HCT116 (cell line): Measurements from ENCODE around the gene CALR. TPM values are rescaled to one million over a fixed set of nuclear protein-coding genes. Genes with fewer than 3 reads are reported as not detected.

ENCODE experiments used
- ATAC-seq: fragments of 200-7000 bp; cut with Tn5 transposase; 2 replicates; pipeline ENCODE4 v1.9.1; 2020; ENCODE audit warnings: mild to moderate bottlenecking, moderate library complexity
- BruUV-seq: library from RNA; stranded (reverse); fragments of 400-500 nt; replicated peaks from 2 replicates; lab custom pipeline; 2021; lab: Mats Ljungman, UMichigan
- CTCF ChIA-PET: fragments of 300-600 bp; sonication (Branson Sonifier 250); formaldehyde crosslinking; loops from one replicate; lab custom pipeline; 2021; ENCODE audit warnings: antibody characterized with exemption; lab: Charles Lee
- POLR2A ChIA-PET: fragments of 300-600, 350-600 bp; sonication (Branson Sonifier 250); formaldehyde crosslinking; loops from one replicate; lab custom pipeline; 2021; ENCODE audit warnings: antibody characterized with exemption; lab: Charles Lee
- RAD21 ChIA-PET, 2 experiments: fragments of 300-600 bp; sonication (Branson Sonifier 250); formaldehyde crosslinking; loops; one replicate each; lab custom pipeline; 2023; ENCODE audit warnings: low total read pairs in 2 of 2; ENCODE audit not compliant: uncharacterized antibody in 2 of 2, unreplicated experiment in 2 of 2, low non-redundant PET in 1 of 2; lab: Charles Lee
- DNase-seq: peaks from one replicate; pipeline ENCODE4 v3.0.0-alpha.2; 2010; ENCODE audit warnings: low read depth, low spot score
- H2AFZ ChIP-seq: fragments of 200-600 bp; shearing (Covaris generic), sonication (generic); 2 replicates; pipeline ENCODE4 v1.6.1; 2017; ENCODE audit warnings: low read depth, mixed run types, mixed read lengths, antibody characterized with exemption, low read length; ENCODE audit not compliant: poor library complexity, severe bottlenecking
- H3K27ac ChIP-seq: 2 replicates; pipeline ENCODE4 v1.5.1; 2012; ENCODE audit warnings: low read depth, low read length
- H3K27me3 ChIP-seq: fragments of 200-600 bp; sonication (generic); 2 replicates; pipeline ENCODE4 v1.6.1; 2016; ENCODE audit warnings: mixed run types, low read length, mixed read lengths; ENCODE audit not compliant: insufficient read depth
- H3K36me3 ChIP-seq, 2 experiments: fragments of 200-500 bp in 1 of 2; fragments of 200-600 bp in 1 of 2; sonication (Bioruptor generic) in 1 of 2; sonication (generic) in 1 of 2; 2 replicates each; pipeline versions ENCODE4 v1.5.1 to v1.6.1; 2014 to 2016; ENCODE audit warnings: low read length in 2 of 2, inconsistent platforms in 1 of 2, mixed read lengths in 1 of 2, mixed run types in 1 of 2; ENCODE audit not compliant: insufficient read depth in 2 of 2, control insufficient read depth in 1 of 2
- H3K4me1 ChIP-seq, 2 experiments: fragments of 200-600 bp in 1 of 2; sonication (generic) in 1 of 2; 2 replicates each; pipeline versions ENCODE4 v1.5.1 to v1.6.1; 2012 to 2017; ENCODE audit warnings: low read length in 2 of 2, inconsistent platforms in 1 of 2, mild to moderate bottlenecking in 1 of 2, mixed read lengths in 1 of 2, mixed run types in 1 of 2, moderate library complexity in 1 of 2; ENCODE audit not compliant: insufficient read depth in 2 of 2, control insufficient read depth in 1 of 2
- H3K4me2 ChIP-seq: fragments of 200-600 bp; sonication (generic); 2 replicates; pipeline ENCODE4 v1.6.1; 2017; ENCODE audit warnings: mixed run types, low read length, mixed read lengths
- H3K4me3 ChIP-seq, 2 experiments: fragments of 200-600 bp in 1 of 2; sonication (generic) in 1 of 2; replicated peaks in 1 of 2; 2 replicates each; pipeline ENCODE4 v1.5.1; 2011 to 2016; ENCODE audit warnings: low read length in 2 of 2, control low read depth in 1 of 2, low read depth in 1 of 2, mild to moderate bottlenecking in 1 of 2, mixed read lengths in 1 of 2, mixed run types in 1 of 2
- H3K79me2 ChIP-seq: fragments of 200-600 bp; sonication (generic); 2 replicates; pipeline ENCODE4 v1.6.1; 2017; ENCODE audit warnings: mild to moderate bottlenecking, mixed run types, low read length, moderate library complexity, mixed read lengths; ENCODE audit not compliant: insufficient read depth
- H3K9ac ChIP-seq: fragments of 200-600 bp; sonication (generic); 2 replicates; pipeline ENCODE4 v1.6.1; 2016; ENCODE audit warnings: low read length, mixed read lengths
- H3K9me2 ChIP-seq: fragments of 200-600 bp; sonication (generic), shearing (Covaris generic); 2 replicates; pipeline ENCODE4 v1.6.1; 2017; ENCODE audit warnings: mixed run types, mild to moderate bottlenecking, moderate library complexity; ENCODE audit not compliant: insufficient read depth
- H3K9me3 ChIP-seq, 2 experiments: fragments of 200-500 bp in 1 of 2; fragments of 200-600 bp in 1 of 2; sonication (Bioruptor generic) in 1 of 2; sonication (generic) in 1 of 2; 2 replicates each; pipeline ENCODE4 v1.6.1; 2014 to 2017; ENCODE audit warnings: low read length in 2 of 2, mixed read lengths in 2 of 2, inconsistent platforms in 1 of 2, low read depth in 1 of 2, mild to moderate bottlenecking in 1 of 2, mixed run types in 1 of 2, moderate library complexity in 1 of 2; ENCODE audit not compliant: control insufficient read depth in 1 of 2, insufficient read depth in 1 of 2
- H4K20me1 ChIP-seq: fragments of 200-600 bp; sonication (generic), shearing (Covaris generic); 2 replicates; pipeline ENCODE4 v1.6.1; 2017; ENCODE audit warnings: mixed run types, mild to moderate bottlenecking, moderate library complexity; ENCODE audit not compliant: insufficient read depth
- CBX3 ChIP-seq: IDR thresholded peaks from 2 replicates; pipeline ENCODE4 v1.6.1; 2012; ENCODE audit warnings: low read depth
- CEBPB ChIP-seq: IDR thresholded peaks from 2 replicates; pipeline ENCODE4 v1.6.1; 2012; ENCODE audit warnings: low read depth
- EGR1 ChIP-seq: IDR thresholded peaks from 2 replicates; pipeline ENCODE4 v1.6.1; 2012; ENCODE audit warnings: low read depth
- EZH2 ChIP-seq: fragments of 200-600 bp; sonication (generic); IDR thresholded peaks from 2 replicates; pipeline ENCODE4 v1.6.1; 2017; ENCODE audit warnings: antibody characterized with exemption, mixed run types
- EZH2phosphoT487 ChIP-seq: fragments of 200-600 bp; IDR thresholded peaks from 2 replicates; pipeline ENCODE4 v1.6.1; 2018; ENCODE audit warnings: antibody characterized with exemption, borderline replicate concordance
- FOSL1 ChIP-seq: IDR thresholded peaks from 2 replicates; pipeline ENCODE4 v1.6.1; 2012; ENCODE audit warnings: low read depth
- POLR2A ChIP-seq: IDR thresholded peaks from 2 replicates; pipeline ENCODE4 v1.7.0; 2011; ENCODE audit warnings: borderline replicate concordance; ENCODE audit not compliant: insufficient read depth, insufficient read length; ENCODE audit errors: extremely low read depth
- POLR2AphosphoS5 ChIP-seq: IDR thresholded peaks from 2 replicates; pipeline ENCODE4 v1.6.1; 2011; ENCODE audit warnings: mild to moderate bottlenecking, low read depth, low read length, moderate library complexity
- RAD21 ChIP-seq: IDR thresholded peaks from 2 replicates; pipeline ENCODE4 v1.6.1; 2012; ENCODE audit warnings: low read depth, mild to moderate bottlenecking
- SIN3A ChIP-seq: IDR thresholded peaks from 2 replicates; pipeline ENCODE4 v1.6.1; 2012; ENCODE audit warnings: low read depth
- SP1 ChIP-seq: IDR thresholded peaks from 2 replicates; pipeline ENCODE4 v1.6.1; 2012; ENCODE audit warnings: low read depth
- SRF ChIP-seq: IDR thresholded peaks from 2 replicates; pipeline ENCODE4 v1.6.1; 2012; ENCODE audit warnings: low read depth
- YY1 ChIP-seq: IDR thresholded peaks from 2 replicates; pipeline ENCODE4 v1.6.1; 2011; ENCODE audit warnings: low read length, low read depth, moderate library complexity, mild to moderate bottlenecking; ENCODE audit not compliant: insufficient replicate concordance; ENCODE audit errors: extremely low read depth
- ZNF274 ChIP-seq: fragments of 200-500 bp; sonication (Bioruptor generic); IDR thresholded peaks from 2 replicates; pipeline ENCODE4 v1.6.1; 2014; ENCODE audit warnings: mild to moderate bottlenecking, low read depth, low read length, inconsistent platforms
- intact Hi-C: fragments of 100-400 bp; cut with micrococcal nuclease; formaldehyde crosslinking; loops from 2 replicates; pipeline ENCODE4 v1.10.0; 2022
- total RNA-seq: library from RNA; stranded (reverse); gene quantifications from one replicate; pipeline ENCODE4 v1.2.1, GENCODE V29; 2021; ENCODE audit not compliant: unreplicated experiment
- TF ChIP-seq, protein P1 (sequence below): IDR thresholded peaks from 2 replicates; pipeline ENCODE4 v1.6.1; 2012
- TF ChIP-seq, protein P2 (sequence below): IDR thresholded peaks from 2 replicates; pipeline ENCODE4 v1.6.1; 2012
- TF ChIP-seq, protein P3 (sequence below), 3 experiments: fragments of 200-600 bp in 1 of 3; sonication (generic) in 1 of 3; IDR thresholded peaks in 2 of 3; conservative IDR thresholded peaks in 1 of 3; 2 replicates each; pipeline ENCODE4 v1.5.1; 2012 to 2017; ENCODE audit warnings: low read depth in 2 of 3, low read length in 2 of 3, antibody characterized with exemption in 1 of 3, borderline replicate concordance in 1 of 3, control low read depth in 1 of 3, mild to moderate bottlenecking in 1 of 3, mixed read lengths in 1 of 3, mixed run types in 1 of 3, moderate library complexity in 1 of 3; ENCODE audit not compliant: insufficient read depth in 1 of 3
- TF ChIP-seq, protein P4 (sequence below): IDR thresholded peaks from 2 replicates; pipeline ENCODE4 v1.6.1; 2011; ENCODE audit warnings: mild to moderate bottlenecking, low read length, moderate library complexity; ENCODE audit not compliant: insufficient replicate concordance; ENCODE audit errors: extremely low read depth

Gene CALR
- total RNA-seq, 1 experiment from 2014 or later = 739 TPM

DNA sequence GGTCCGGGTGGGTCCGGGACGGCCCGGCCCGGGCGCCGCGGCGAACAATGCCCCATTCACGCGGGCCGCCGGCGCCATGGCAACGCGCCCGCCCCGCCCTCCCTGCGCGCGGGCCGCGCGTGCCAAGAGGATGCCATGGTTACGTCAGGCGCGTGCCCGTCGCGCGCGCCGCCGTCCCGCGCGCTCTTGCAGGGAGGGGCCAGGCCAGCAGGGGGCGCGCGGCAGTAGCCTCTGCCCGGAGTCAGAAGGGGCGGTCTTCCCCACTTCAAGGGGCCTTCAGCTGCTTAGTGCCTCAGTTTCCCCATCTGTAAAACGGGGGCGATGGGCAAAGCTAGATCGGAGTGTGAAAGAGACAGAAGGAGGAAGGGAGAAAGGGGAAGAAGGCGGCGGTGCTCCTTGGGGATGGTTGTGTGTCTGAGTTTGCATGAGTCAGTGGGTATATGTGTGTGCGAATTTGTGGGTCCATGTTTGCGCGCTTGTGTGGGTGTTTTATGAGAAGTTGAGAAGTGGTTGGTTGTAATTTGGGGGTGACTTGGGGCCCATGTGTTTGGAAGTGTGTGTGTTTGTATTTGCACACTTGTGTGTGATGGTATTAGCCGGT lies 45.2 kb downstream of the CALR start:
- no peak overlapping the region for H3K4me3 ChIP-seq
- H3K27me3 ChIP-seq = no peaks in the 10 kb centered on the region
- no peaks in the 10 kb centered on the region for H3K79me2 ChIP-seq
- no TSS peak for BruUV-seq
- no peaks in the 10 kb centered on the region for H4K20me1 ChIP-seq
- peaks cover 21 to 28% of the 10 kb centered on the region in 2 experiments; a peak in 3 of 4 replicates for H3K4me1 ChIP-seq
- TF ChIP-seq ZNF274 (no peak), RAD21 (peak; percentile 94), SP1 (no peak), EZH2 (no peak), CEBPB (no peak), FOSL1 (no peak), POLR2A (no peak), POLR2AphosphoS5 (no peak), CBX3 (0 out of 2 replicates have a peak, but pooled peaks have one; percentile 19), EZH2phosphoT487 (no peak), SIN3A (no peak), SRF (no peak), EGR1 (no peak), YY1 (no peak)
- TF ChIP-seq, protein P1, sequence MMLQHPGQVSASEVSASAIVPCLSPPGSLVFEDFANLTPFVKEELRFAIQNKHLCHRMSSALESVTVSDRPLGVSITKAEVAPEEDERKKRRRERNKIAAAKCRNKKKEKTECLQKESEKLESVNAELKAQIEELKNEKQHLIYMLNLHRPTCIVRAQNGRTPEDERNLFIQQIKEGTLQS = no peak
- TF ChIP-seq, protein P2, sequence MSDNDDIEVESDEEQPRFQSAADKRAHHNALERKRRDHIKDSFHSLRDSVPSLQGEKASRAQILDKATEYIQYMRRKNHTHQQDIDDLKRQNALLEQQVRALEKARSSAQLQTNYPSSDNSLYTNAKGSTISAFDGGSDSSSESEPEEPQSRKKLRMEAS = no peak; the same call in 1 of the 2 replicates
- TF ChIP-seq, protein P3, sequence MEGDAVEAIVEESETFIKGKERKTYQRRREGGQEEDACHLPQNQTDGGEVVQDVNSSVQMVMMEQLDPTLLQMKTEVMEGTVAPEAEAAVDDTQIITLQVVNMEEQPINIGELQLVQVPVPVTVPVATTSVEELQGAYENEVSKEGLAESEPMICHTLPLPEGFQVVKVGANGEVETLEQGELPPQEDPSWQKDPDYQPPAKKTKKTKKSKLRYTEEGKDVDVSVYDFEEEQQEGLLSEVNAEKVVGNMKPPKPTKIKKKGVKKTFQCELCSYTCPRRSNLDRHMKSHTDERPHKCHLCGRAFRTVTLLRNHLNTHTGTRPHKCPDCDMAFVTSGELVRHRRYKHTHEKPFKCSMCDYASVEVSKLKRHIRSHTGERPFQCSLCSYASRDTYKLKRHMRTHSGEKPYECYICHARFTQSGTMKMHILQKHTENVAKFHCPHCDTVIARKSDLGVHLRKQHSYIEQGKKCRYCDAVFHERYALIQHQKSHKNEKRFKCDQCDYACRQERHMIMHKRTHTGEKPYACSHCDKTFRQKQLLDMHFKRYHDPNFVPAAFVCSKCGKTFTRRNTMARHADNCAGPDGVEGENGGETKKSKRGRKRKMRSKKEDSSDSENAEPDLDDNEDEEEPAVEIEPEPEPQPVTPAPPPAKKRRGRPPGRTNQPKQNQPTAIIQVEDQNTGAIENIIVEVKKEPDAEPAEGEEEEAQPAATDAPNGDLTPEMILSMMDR (IDR thresholded peaks at IDR 0.05 in 2 of 3, conservative IDR thresholded peaks at IDR 0.05 in 1 of 3; ENCODE audit: borderline replicate concordance in 1 of 3, insufficient read depth in 1 of 3, low read depth in 2 of 3, low read length in 2 of 3) = peak; percentile 86 to 94 (median 90)
- TF ChIP-seq, protein P4, sequence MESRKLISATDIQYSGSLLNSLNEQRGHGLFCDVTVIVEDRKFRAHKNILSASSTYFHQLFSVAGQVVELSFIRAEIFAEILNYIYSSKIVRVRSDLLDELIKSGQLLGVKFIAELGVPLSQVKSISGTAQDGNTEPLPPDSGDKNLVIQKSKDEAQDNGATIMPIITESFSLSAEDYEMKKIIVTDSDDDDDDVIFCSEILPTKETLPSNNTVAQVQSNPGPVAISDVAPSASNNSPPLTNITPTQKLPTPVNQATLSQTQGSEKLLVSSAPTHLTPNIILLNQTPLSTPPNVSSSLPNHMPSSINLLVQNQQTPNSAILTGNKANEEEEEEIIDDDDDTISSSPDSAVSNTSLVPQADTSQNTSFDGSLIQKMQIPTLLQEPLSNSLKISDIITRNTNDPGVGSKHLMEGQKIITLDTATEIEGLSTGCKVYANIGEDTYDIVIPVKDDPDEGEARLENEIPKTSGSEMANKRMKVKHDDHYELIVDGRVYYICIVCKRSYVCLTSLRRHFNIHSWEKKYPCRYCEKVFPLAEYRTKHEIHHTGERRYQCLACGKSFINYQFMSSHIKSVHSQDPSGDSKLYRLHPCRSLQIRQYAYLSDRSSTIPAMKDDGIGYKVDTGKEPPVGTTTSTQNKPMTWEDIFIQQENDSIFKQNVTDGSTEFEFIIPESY = no peak
- intact Hi-C loops = loop anchor here (1.0 kb wide), 3 partner anchors 51 to 111 kb away; no protein-coding TSS in a partner anchor
- RAD21 ChIA-PET = interaction anchor here (0.6 to 1.6 kb wide), 3 partner anchors 78 to 110 kb away, joined by 3 to 5 read pairs (median 3); no protein-coding TSS in a partner anchor
- no peak overlapping the region for H3K27ac ChIP-seq
- CTCF ChIA-PET = interaction anchor here (1.0 to 2.2 kb wide), 6 partner anchors 45 to 351 kb away, joined by 3 to 27 read pairs (median 4); no protein-coding TSS in a partner anchor
- peak overlapping the region; percentile 55 for H3K4me2 ChIP-seq
- H2AFZ ChIP-seq = peak overlapping the region; percentile 66
- peak overlapping the region; percentile 21; the same call in 1 of the 2 replicates for H3K9ac ChIP-seq
- POLR2A ChIA-PET = interaction anchor here (1.0 kb wide), 1 partner anchor 111 kb away, joined by 3 read pairs; no protein-coding TSS in a partner anchor
- ATAC-seq (peak; percentile 67), DNase-seq (peak; percentile 36)
- no peaks in the 10 kb centered on the region for H3K36me3 ChIP-seq
- no peaks in the 10 kb centered on the region for H3K9me3 ChIP-seq
- H3K9me2 ChIP-seq = no peaks in the 10 kb centered on the region
